Thymus (tissue), 11 donors: ENCODE measurements around the gene EDN2. TPM values are rescaled to one million over a fixed set of nuclear protein-coding genes. Genes with fewer than 3 reads are reported as not detected.

Experiments used
- DNase-seq, 9 donors: peaks; one replicate each; pipeline ENCODE4 v3.0.0-alpha.2; 2013; ENCODE audit warnings: low spot score in 9 of 9, low read depth in 6 of 9, missing footprints in 1 of 9
- H3K27ac ChIP-seq, 2 donors: one replicate each; pipeline ENCODE4 v1.5.1; 2013; ENCODE audit warnings: control low read depth in 1 of 2, low read depth in 1 of 2, low read length in 1 of 2, mild to moderate bottlenecking in 1 of 2, moderate library complexity in 1 of 2
- H3K27me3 ChIP-seq, 2 donors: one replicate each; pipeline ENCODE4 v1.5.1; 2013; ENCODE audit warnings: low read length in 1 of 2; ENCODE audit not compliant: control insufficient read depth in 2 of 2, insufficient read depth in 1 of 2
- H3K36me3 ChIP-seq, 2 donors: one replicate each; pipeline ENCODE4 v1.5.1; 2013; ENCODE audit warnings: low read length in 1 of 2, mild to moderate bottlenecking in 1 of 2, moderate library complexity in 1 of 2; ENCODE audit not compliant: control insufficient read depth in 2 of 2, insufficient read depth in 2 of 2
- H3K4me1 ChIP-seq, 2 donors: one replicate each; pipeline ENCODE4 v1.5.1; 2013; ENCODE audit warnings: low read length in 2 of 2; ENCODE audit not compliant: control insufficient read depth in 2 of 2, insufficient read depth in 2 of 2
- H3K4me3 ChIP-seq, 2 donors: one replicate each; pipeline ENCODE4 v1.5.1; 2013; ENCODE audit warnings: low read length in 2 of 2, control low read depth in 1 of 2, mild to moderate bottlenecking in 1 of 2
- H3K9me3 ChIP-seq, 2 donors: one replicate each; pipeline ENCODE4 v1.5.1; 2013; ENCODE audit warnings: low read length in 1 of 2, mild to moderate bottlenecking in 1 of 2; ENCODE audit not compliant: control insufficient read depth in 2 of 2, insufficient read depth in 1 of 2
- WGBS: extraction: QIAGEN DNeasy Blood & Tissue Kit; methylation state at CpG from one replicate; pipeline ENCODE4 v1.1.7; 2013; 5-methylcytosine and 5-hydroxymethylcytosine counted together
- polyA plus RNA-seq: library from polyadenylated mRNA; stranded (reverse); fragments of 200-250 nt; gene quantifications from one replicate; pipeline ENCODE4 v1.2.3, GENCODE V29; 2013
- total RNA-seq: library from RNA; stranded (reverse); fragments of 120-200 nt; gene quantifications from one replicate; pipeline ENCODE4 v1.2.4, GENCODE V29; 2013
- donor health status: healthy.

The EDN2 gene
- total and polyA plus RNA-seq, 2 donors, result 0.14 to 1.0 TPM

DNA sequence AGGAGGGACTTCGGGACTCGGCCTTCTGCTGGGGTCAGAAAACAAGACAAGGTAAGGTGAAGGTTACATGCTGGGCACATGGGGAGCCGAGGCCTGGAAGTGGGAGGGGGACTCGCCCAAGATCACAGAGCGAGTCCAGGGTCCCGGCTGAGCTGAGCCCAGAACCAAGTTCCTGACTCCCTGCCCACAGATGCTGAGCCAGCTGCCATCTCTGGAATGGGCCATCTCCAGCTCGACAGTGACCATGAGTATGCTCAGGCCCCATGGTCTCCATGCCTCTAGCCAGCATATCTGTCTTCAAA, 26.7 kb upstream of the EDN2 start:
- 99% methylated on average over 7 of the region's 7 CpGs for WGBS
- Histone ChIP-seq H3K36me3 (peaks cover 32 to 54% of the 10 kb centered on the region in 2 donors), H3K27ac (no peak overlapping the region), H3K27me3 (no peaks in the 10 kb centered on the region), H3K4me1 (peaks cover 0 to under 1% of the 10 kb centered on the region in 2 donors), H3K9me3 (no peaks in the 10 kb centered on the region), H3K4me3 (no peak overlapping the region)
- DNase-seq, result no peak

DNA sequence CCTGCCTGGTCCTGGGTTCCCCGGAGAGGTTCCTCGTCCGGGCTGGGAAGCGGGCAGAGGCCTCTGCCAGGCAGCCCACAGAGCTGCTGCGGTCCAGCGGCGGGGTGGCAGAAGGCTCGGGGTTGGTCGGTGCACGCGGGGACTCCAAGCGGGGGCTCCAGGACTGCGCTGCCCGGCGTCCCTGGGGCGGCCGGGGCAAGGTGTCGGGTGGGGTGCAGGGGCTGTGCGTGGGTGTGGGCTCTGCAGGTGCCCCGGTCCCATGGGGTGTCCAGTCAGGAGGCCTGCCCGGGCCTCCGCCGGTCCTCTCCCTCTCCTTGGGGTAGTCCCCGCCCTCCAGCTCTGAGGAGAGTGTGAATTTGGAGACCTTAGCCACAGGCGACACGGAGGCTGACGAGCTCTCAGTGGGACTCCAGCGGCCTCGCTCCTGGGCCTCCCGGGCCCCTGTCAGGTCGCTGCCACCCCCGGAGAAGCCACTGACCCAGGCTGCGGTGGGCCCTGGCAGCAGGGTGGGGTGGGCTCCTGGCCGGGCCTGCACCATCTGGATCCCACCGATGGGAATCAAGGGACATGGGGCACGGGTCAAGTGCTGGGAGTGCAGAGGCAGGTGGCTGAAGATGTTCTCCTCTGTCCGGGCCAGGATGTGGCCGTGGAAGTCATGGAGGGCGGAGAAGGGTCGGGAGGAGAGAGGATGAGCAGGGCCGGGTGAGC, 26.2 kb upstream of the EDN2 start:
- no peak for DNase-seq
- H3K27me3 ChIP-seq, result no peaks in the 10 kb centered on the region
- H3K9me3 ChIP-seq, result no peaks in the 10 kb centered on the region
- H3K36me3 ChIP-seq, result peaks cover 32 to 52% of the 10 kb centered on the region in 2 donors
- no peak overlapping the region for H3K27ac ChIP-seq
- H3K4me1 ChIP-seq, result no peaks in the 10 kb centered on the region
- WGBS, result 96% methylated on average over 41 of the region's 41 CpGs
- no peak overlapping the region for H3K4me3 ChIP-seq

DNA sequence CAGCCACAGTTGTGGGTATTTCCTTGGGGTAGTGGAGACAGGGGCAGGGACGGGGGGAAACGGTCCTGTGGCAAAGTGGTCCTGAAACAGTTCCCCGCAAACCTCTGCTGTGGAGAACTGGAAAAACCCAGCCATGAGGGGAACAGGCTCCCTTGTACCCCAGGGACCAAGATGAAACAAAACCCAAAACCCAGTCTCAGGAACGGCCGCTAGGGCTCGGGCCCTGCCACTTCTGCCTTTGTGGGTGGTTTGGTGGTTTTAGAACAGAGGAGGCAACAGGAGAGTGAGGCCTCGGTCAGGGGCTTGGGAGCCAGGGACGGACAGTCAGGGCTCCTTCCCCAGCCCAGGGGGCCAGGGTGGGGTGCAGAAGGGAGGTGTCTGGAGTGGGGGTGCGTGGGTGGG, 24.8 kb upstream of the EDN2 start:
- H3K4me1 ChIP-seq, result no peaks in the 10 kb centered on the region
- H3K36me3 ChIP-seq, result peaks cover 32 to 41% of the 10 kb centered on the region in 2 donors
- H3K9me3 ChIP-seq, result no peaks in the 10 kb centered on the region
- H3K27ac ChIP-seq, result no peak overlapping the region
- H3K27me3 ChIP-seq, result no peaks in the 10 kb centered on the region
- WGBS, result 77% methylated on average over 9 of the region's 9 CpGs
- no peak for DNase-seq
- no peak overlapping the region for H3K4me3 ChIP-seq

DNA sequence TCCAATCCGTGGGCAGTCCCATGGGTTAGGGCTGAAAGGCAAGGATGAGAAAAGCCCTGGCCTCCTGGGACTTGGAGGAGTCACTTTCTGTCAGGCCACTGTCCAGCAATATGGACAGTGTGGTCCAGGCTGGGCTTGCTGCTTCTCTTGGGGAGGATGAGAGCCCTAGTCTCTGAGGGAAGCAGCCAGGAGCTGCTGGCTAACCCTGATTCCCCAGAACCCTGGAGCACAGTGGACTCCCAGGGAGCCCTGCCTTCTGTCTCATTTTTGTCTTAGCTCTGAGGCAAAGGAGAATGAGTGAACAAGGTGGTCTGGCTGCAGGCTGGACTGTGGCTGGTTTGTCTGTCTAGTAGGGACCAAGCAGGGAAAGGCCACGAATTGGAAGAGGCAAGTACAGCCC, 23.8 kb upstream of the EDN2 start:
- Histone ChIP-seq H3K4me3 (no peak overlapping the region), H3K27ac (no peak overlapping the region), H3K36me3 (peaks cover 27 to 32% of the 10 kb centered on the region in 2 donors), H3K4me1 (no peaks in the 10 kb centered on the region), H3K27me3 (no peaks in the 10 kb centered on the region), H3K9me3 (no peaks in the 10 kb centered on the region)
- 97% methylated on average over 2 of the region's 2 CpGs for WGBS
- DNase-seq, result no peak

DNA sequence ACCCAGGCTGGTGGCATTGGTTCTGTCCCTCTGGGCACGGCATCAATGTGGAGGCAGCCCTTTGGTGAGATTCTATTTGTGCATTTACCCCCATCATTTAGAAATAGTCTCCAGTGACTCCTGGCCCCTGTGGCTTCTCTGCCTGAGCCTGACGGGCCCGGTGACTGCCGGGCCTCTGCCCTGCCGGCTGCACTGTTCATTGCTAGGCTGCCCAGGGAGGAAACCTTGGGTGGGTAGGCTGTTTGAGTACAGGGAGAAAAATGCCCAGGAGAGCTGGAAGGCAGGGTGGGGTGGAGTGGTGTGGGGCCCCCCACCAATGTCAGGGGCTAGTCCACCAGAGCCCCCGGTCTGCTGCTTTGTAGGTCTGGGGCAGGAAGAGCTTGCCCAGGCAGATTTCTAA, 23.4 kb upstream of the EDN2 start:
- H3K27me3 ChIP-seq, result no peaks in the 10 kb centered on the region
- H3K9me3 ChIP-seq, result no peaks in the 10 kb centered on the region
- 96% methylated on average over 6 of the region's 6 CpGs for WGBS
- H3K27ac ChIP-seq, result no peak overlapping the region
- H3K36me3 ChIP-seq, result peaks cover 23 to 28% of the 10 kb centered on the region in 2 donors
- H3K4me1 ChIP-seq, result no peaks in the 10 kb centered on the region
- no peak overlapping the region for H3K4me3 ChIP-seq
- DNase-seq, result no peak

DNA sequence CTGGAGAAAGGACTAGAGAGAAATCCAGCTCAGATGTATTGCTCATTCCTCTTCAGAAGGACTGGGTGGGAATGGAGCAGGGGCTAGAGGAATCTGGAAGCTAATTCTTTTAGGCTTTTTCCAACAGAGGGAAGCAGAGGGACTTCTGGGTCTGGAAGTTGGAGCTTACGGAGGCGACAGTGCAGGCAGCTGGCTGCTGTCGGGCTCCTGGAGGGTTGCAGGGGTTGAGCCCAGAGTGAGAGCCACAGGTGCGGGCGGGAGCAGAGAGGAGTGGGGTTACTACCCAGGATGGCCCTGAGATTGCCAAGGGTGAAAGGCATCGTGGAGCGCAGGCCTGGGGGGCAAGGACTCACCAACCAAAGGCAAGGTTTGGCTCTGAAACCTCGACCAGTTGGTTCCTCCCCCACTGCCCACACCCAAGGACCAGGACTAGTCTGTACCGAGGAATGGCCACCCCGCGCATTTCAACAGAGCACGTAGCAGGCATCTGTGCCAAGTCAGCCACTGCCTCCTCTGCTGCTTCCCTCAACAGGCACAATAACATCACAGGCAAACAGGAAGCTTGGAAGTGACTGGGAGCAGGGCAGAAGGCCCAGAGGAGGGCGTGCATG, 22.7 kb upstream of the EDN2 start:
- DNase-seq, result no peak

DNA sequence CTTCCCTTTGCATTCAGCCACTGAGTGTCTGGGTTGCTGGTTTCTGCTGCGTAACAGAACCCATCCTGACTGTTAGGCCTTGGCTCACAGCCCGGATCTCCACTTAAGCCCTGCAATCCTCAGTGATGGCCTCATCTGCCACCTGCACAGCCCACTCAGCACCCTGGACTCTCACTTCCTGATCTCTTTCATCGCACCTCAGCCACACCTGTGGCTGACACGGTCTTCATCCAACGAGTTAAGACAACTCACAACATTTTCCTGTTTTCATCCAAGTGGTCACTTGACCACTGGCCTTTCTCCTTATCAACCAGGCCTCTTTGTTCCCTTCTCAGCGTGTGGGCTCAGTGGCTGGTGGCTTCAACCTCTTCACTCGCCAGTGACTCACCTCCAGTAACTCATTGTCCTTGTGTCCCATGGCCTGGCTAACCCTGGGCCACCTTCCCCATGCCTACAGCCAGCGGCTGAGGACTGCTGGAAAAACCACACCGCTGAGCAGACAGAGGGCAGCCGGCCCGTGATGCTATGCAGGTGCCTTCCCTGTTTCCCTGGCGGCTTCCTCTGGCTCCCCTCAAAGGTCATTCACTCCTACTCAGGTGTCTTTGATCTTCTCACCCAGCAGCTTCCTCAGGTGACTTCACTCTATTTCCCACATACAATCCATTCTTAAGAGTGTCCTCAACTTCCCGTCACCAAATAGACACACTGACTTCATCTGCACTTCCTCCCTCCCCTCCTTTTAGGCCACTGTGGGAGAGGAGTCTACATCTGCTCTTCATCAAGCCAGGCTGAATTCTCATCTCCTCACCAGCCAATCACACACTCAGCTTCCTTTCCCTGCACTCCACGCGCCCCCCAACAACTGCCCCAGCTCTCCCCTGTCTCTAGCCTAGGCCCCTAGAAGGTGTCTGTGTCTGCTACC, 19.9 kb upstream of the EDN2 start:
- H3K4me1 ChIP-seq, result no peaks in the 10 kb centered on the region
- H3K27me3 ChIP-seq, result no peaks in the 10 kb centered on the region
- no peak overlapping the region for H3K27ac ChIP-seq
- DNase-seq, result no peak
- no peaks in the 10 kb centered on the region for H3K36me3 ChIP-seq
- H3K4me3 ChIP-seq, result no peak overlapping the region
- H3K9me3 ChIP-seq, result no peaks in the 10 kb centered on the region
- 80% methylated on average over 15 of the region's 15 CpGs for WGBS

More for the DNA sequence above, 22.7 kb upstream of the EDN2 start:
- H3K4me3 ChIP-seq, result no peak overlapping the region
- H3K27me3 ChIP-seq, result no peaks in the 10 kb centered on the region
- no peaks in the 10 kb centered on the region for H3K9me3 ChIP-seq
- H3K27ac ChIP-seq, result no peak overlapping the region
- no peaks in the 10 kb centered on the region for H3K4me1 ChIP-seq
- H3K36me3 ChIP-seq, result peaks cover 20 to 22% of the 10 kb centered on the region in 2 donors
- WGBS, result 96% methylated on average over 13 of the region's 13 CpGs

DNA sequence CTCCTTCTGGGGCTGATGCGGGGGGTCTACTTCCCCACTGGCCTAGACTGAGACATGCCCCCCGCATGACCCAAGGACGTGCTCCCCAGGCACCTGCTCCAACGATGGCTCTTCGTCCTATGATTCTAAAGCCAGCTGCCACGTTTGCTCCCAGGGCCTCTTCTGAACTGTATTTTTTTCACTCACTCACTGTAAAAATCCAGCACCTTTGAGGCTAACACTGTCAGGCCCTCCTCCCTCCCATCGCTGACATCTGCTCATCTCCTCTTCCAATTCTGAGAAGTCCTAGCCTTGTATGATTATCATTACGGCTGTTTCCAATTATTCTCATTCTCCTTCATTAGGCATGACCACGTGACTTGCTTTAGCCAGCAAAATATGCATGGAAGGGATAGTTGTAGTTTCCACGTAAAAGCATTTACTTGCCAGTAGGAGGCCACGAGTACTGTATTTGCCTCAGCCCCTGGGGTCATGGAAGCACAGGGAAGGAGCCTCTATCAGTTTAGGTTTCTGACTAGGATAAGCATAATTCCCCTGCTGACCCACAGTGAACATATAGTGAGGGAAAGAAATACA, 19.1 kb upstream of the EDN2 start:
- no peak overlapping the region for H3K27ac ChIP-seq
- no peak overlapping the region for H3K4me3 ChIP-seq
- no peaks in the 10 kb centered on the region for H3K4me1 ChIP-seq
- H3K27me3 ChIP-seq, result no peaks in the 10 kb centered on the region
- no peaks in the 10 kb centered on the region for H3K36me3 ChIP-seq
- DNase-seq, result no peak
- 95% methylated on average over 11 of the region's 11 CpGs for WGBS
- H3K9me3 ChIP-seq, result no peaks in the 10 kb centered on the region

DNA sequence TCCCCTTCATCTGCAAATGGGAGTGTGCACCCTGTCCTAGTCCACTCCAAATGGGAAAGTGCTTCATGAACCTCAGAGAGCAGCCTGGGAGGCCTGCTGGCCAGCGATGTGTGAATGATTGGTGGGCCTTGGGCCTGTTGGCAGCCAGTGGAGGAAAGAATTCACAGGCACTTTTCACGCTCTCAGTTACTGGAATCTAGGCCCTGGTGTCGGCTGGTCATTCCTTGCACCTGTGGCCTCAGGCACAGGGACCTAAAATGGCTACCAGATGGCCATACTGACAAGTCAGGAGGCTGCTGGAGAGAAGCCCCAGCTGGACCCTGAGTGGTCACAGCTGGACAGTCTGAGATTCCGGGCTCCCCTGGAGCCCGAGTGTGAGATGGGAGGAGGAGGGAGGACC, 18.4 kb upstream of the EDN2 start:
- DNase-seq, result no peak
- H3K9me3 ChIP-seq, result no peaks in the 10 kb centered on the region
- no peak overlapping the region for H3K27ac ChIP-seq
- H3K27me3 ChIP-seq, result no peaks in the 10 kb centered on the region
- no peaks in the 10 kb centered on the region for H3K36me3 ChIP-seq
- H3K4me3 ChIP-seq, result no peak overlapping the region
- no peaks in the 10 kb centered on the region for H3K4me1 ChIP-seq
- WGBS, result 96% methylated on average over 5 of the region's 5 CpGs
